GM21515 (cell line): ENCODE measurements around the gene PSMB1.
"Not testable (repeated sequence)": the region's sequence is repeated elsewhere in the genome, so short reads cannot be mapped to it uniquely, and the experiment has no call there.

Experiments used
- ATAC-seq: cut with Tn5 transposase; IDR thresholded peaks from one replicate; pipeline ENCODE4 v1.9.1; 2021; ENCODE audit not compliant: unreplicated experiment

PSMB1 gene

DNA sequence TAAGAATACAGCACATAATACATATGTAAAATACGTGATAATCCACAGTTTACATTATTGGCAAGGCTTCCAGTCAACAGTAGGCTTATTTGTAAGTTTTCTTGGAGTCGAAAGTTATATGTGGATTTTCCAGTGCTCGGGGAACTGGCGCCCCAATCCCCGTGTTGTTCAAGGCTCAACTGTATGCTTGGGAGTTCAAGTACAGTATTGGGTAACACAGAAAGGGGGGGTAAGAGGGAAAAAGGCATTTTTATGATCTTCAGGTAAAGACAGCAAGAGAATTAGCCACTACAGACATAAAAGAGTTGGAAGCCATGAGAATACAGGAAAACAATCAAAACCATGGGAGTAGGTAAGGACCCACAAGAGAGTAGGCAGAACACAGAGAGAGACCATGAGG lies 16.4 kb downstream of the PSMB1 start:
- ATAC-seq = no peak

DNA sequence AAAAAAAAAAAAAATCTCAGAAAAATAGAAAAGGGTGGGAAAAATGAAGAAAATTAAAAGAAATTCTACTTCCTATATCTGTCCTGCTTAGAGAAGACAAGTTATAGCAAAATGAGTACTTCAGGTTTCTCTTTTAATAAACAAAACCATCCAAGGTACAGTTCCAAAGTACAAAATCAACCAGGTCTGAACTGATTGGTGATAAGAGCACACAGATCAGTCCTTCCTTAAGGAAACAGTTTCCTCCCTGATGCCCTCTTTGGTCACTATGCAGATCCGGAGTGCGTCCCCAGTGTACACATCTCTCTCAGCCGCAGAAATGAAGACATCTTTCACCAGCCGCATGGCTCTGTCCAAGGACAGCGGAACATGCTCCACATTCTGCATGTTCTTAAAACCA lies 18.1 kb downstream of the PSMB1 start:
- ATAC-seq = no peak

DNA sequence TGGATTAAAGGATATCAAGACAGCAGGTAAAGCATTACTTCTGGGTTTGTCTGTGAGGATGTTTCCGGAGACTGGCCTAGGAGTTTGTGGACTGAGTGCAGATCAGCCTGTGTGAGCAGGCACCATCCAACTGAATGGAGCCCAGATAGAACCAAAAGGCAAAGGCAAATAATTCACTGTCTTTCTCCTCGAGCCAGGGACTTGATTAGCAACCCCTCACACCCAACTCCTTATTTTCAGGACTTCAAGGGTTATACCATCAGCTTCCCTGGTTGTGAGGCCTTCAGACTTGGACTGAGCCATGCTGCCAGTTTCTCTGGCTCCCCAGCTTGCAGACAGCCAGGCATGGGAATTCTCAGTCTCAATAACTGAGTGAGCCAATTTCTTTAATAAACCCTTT lies 19.3 kb downstream of the PSMB1 start:
- no peak for ATAC-seq

DNA sequence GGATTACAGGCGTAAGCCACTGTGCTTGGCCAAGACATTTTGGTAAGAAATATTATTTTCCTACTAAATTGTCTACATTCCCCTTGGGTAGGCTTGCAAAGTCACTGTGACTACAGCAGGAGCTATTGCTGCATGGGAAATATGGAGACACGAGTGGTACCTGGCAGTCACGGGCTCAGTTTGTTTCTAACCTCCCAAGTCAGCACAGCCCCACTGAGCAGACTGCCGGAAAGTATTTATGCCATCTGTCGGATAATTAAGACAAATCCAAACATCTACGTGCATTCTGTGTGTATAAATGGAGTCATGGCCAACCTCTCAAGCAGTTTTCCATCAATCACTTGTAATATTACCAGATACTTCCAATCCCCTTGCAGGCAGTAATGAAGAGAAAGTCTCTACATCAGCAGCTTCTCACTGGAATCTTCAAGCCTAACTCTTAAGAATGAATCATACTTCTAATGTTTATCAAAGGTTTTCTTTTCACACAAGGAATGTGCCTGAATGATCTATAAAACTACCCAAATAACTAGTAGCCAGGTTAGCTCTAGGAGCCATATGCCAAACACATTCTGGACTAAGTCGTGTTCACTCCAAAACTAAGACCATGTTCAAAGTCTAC lies 20.1 kb downstream of the PSMB1 start:
- ATAC-seq = no peak

DNA sequence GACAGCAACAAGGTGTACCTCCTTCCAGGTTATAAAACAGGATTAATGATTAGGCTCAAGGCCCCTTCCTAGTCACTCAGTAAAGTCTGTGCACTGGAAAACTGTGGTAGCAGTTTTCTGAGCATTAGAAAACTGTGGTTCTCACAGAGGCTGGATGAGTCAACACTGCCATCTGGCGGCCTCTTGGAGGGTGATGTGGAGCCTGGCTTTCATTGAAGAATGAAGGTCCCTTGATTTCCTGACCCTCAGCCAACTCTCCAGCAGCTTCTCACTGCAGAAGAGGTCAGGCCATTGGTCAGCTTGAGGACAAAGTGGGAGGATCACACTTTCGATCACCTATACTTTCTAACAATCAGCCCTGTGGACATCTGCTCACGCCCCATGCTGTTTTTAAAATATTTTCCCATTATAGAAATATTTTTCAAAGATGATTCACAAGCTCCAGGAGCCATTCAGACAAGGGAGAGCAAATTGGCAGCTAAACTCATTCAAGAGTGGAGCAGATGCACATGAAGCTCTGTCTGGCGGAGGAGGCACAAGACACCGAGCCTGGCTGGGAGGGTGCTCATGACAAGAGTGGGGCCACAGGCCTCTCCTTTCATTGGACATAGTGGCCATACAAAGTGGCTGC lies 23.2 kb downstream of the PSMB1 start:
- peak; percentile 69 for ATAC-seq

DNA sequence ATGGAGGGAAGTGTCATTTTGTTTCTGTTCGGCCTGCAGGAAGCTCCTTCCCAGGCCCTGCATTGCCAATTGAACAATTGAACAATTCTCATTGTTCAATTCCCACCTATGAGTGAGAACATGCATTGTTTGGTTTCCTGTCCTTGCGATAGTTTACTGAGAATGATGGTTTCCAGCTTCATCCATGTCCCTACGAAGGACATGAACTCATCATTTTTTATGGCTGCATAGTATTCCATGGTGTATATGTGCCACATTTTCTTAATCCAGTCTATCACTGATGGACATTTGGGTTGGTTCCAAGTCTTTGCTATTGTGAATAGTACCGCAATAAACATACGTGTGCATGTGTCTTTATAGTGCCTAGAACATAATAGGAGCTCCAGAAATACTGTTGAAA lies 25.1 kb downstream of the PSMB1 start:
- not testable (repeated sequence) for ATAC-seq

DNA sequence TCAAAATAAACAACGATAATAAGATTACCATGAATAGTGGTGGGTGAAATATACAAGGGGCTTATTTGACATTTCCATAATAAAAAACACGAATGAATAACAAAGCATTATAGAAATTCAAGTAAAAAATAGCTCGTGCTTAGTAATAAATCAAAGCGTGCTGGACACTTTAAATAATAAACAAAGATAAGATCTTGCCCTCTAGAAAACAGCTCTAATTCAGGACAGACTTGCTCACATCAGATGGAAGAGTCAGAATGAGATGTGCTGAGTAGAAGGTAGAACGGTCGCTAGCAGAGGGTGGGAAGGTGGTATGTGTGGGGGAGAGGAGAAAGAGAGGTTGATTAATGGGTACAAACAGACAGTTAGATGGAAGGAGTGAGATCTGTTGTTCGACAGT lies 27.3 kb downstream of the PSMB1 start:
- no peak for ATAC-seq

DNA sequence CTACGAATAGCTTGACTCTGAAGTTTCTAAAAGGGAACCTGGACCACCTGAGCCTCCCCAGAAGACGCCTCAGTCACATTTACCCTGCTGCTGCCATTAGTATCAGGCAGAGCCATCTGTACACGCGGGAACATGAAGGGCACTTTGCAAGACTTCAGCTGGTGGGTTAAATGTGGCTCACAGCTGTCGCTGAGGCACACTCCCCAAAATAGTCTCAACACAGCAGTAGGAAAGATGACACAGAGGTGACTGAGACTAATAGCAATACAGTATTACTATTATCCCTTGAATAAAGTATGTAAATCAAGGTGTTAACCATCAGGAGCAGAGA lies 29.0 kb downstream of the PSMB1 start:
- no peak for ATAC-seq

DNA sequence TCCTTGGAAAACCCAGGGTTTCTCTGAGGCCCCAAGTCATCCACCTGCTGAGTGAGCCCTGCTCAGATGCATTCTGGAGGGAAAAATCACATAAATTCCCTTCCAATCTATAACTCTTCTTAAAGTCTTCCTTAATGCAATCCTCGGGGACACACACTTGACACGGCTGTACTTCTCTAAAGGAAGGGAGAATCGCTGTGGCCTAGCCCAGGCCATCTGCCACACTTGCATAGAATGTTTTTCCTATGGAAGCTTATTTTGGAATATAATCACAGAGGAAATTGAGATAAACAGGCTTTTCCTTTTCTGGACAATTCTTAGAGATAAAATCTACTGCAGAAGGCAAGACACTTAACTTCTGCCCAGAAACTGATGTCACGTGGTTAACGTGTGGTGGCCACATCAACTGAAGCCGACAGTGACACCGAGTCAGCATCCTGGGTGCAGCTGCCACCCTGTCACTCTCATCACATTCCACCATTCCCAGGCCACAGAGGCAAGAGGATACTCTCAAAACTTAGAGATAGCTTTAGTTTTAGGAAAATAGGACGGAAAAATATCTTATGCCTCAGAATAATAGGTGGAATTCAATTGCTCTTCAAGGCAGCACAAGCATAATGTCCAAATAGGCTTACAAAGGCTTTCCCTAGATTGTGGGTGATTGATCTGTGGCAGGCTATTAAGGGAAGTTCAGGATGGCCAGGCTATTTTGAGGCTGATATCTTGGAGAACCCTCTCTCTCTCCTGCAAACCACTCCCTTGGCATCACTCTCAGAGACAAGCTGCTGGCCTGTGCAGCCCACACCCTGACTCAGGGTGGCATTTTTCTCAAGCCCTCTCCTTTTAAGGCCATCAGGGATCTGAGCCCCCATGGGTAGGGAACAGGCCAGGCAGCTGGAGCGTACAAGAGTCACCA lies 29.6 kb downstream of the PSMB1 start:
- no peak for ATAC-seq

DNA sequence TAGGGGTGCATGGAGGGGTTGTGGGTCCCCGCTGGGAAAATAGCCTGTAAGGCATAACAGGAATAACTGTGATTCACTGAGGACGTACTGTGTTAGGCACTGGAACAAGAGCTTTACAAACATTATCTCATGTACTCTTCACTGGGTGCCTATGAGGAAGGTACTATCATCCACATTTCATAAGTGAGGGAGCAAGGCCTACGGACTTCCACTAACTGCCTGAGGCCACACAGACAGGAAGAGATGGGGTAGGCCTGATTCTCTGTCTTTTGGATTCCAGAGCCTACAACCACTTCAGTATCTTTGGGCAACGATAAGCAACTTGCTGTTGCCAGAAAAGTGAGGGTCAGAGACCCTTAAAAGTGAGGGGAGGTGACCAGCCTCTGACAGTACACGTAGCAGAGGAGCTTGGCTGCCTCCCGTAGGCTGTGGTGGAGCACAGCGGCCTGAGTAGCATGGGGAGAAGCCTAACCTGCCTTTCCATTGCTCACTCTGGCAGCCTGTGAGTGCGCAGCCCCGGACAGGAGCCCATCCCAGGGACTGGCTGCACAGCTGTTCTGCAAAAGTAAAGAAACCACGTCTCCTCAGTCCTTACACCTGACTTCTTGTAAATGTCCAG lies 30.4 kb downstream of the PSMB1 start:
- no peak for ATAC-seq

DNA sequence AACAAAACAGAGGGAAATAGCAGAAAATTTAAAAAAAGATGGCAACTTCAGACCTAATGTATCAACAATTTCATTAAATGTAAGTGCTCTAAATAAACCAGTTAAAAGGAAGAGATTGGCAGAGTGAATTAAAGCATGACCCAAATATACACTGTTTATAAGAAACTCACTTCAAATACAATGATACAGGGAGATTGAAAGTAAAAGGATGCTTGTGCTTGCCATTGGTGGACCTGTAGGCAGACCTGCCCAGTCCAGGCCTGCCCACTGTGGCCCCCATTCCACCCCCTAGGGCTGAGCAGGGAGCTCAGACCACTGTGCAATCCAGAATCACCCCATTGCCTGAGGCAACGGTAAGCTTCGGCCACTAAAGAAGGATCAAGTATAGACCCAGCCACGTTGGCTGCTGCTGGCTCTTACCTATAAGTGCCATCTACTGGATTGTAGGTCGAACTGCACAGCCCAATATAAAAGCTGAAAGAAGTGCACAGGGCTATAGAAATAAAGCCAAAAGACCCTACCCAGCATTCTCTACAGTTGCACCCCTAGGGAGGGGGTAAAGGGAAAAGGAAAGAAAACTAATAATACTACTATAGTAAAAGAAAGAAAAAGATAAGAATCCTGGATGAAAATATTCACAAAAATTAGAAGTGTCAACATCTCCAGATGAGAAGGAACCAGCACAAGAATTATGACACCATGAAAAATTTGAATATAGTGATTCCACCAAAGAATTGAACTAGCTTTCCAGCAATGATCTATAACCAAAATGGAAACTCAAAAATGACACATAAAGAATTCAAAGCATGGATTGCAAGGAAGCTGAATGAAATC lies 36.1 kb downstream of the PSMB1 start:
- peak; percentile 94 for ATAC-seq

DNA sequence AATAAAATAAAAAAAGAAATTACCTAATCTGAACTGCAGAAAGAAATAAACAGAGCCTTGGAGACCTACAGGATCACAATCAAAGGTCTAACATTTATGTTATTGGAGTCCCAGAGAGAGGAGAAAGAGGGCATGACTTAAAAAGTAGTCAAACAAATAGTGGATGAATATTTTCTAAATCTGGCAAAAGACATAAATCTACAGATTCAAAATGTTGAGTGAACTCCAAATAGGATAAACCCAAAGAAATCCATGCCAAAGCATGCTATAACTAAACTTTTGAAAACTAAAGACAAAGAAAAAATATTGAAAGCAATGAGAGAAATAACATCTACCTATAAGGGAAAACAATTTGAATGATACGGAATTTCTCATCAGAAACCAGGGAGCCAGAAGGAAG lies 38.2 kb downstream of the PSMB1 start:
- no peak for ATAC-seq

DNA sequence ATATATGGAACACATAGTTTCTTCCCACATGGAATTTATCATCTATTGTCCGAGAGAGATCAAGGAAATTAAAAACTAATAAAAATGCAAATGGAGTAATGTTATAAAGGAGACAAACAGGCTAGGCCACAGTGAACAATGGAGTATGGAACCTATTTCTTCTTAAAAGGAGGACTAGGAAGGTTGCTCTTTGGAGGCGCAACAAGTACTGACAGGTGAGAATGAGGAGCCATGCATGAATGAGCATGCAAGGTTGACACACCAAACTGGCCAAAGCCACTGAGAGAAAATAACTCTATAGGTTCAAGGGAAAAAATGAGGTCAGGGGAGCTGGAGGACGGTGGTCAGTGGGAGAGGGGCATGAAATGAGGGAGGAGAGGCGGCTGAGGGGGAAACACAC lies 40.9 kb downstream of the PSMB1 start:
- ATAC-seq = no peak

DNA sequence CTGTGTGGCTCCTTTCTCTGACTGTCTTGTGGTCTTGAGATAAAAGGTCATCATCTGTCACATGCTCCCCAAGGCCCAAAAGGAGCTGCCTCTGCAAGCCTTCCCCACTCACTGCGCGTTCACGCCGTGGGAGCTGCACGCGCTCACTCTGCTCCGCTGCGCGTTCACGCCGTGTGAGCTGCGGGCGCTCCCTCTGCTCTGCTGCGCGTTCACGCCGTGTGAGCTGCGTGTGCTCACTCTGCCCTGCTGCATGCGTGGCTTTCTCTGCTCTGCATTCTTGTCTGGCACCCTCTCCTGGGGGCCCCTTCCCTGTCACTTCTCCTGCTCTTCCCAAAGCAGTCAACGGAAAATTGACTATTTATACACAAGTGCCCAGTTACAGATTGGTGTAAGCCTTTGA lies 42.5 kb downstream of the PSMB1 start:
- ATAC-seq = no peak

DNA sequence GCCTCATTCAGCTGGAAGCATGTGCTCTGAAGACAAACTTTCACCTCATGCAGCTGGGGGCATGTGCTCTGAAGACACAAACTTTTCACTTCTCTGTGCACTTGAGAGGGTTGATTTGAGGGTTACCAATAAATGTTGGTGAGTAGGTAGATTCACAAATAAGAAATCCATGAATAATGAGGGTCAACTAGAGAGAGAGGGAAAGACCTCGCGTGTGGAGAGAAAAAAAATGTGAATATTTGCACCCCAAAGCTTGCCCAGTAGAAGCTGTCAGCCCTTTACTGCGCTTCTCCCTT lies 43.4 kb downstream of the PSMB1 start:
- no peak for ATAC-seq

DNA sequence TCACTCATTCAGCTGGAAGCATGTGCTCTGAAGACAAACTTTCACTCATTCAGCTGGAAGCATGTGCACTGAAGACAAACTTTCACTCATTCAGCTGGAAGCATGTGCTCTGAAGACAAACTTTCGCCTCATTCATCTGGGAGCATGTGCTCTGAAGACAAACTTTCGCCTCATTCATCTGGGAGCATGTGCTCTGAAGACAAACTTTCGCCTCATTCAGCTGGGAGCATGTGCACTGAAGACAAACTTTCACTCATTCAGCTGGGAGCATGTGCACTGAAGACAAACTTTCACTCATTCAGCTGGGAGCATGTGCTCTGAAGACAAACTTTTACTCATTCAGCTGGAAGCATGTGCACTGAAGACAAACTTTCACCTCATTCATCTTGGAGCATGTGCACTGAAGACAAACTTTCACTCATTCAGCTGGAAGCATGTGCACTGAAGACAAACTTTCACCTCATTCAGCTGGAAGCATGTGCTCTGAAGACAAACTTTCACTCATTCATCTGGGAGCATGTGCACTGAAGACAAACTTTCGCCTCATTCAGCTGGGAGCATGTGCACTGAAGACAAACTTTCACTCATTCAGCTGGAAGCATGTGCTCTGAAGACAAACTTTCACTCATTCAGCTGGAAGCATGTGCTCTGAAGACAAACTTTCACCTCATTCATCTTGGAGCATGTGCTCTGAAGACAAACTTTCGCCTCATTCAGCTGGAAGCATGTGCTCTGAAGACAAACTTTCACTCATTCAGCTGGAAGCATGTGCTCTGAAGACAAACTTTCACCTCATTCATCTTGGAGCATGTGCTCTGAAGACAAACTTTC lies 44.0 kb downstream of the PSMB1 start:
- ATAC-seq = not testable (repeated sequence)

DNA sequence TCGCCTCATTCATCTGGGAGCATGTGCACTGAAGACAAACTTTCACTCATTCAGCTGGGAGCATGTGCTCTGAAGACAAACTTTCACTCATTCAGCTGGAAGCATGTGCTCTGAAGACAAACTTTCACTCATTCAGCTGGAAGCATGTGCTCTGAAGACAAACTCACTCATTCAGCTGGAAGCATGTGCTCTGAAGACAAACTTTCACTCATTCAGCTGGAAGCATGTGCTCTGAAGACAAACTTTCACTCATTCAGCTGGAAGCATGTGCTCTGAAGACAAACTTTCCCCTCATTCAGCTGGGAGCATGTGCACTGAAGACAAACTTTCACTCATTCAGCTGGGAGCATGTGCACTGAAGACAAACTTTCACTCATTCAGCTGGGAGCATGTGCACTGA lies 44.8 kb downstream of the PSMB1 start:
- not testable (repeated sequence) for ATAC-seq

DNA sequence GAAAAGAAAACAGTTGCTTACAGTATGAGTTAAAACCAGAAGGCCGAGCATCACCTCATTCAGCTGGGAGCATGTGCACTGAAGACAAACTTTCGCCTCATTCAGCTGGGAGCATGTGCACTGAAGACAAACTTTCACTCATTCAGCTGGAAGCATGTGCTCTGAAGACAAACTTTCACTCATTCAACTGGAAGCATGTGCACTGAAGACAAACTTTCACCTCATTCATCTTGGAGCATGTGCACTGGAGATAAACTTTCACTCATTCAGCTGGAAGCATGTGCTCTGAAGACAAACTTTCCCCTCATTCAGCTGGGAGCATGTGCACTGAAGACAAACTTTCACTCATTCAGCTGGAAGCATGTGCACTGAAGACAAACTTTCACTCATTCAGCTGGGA lies 45.4 kb downstream of the PSMB1 start:
- not testable (repeated sequence) for ATAC-seq

DNA sequence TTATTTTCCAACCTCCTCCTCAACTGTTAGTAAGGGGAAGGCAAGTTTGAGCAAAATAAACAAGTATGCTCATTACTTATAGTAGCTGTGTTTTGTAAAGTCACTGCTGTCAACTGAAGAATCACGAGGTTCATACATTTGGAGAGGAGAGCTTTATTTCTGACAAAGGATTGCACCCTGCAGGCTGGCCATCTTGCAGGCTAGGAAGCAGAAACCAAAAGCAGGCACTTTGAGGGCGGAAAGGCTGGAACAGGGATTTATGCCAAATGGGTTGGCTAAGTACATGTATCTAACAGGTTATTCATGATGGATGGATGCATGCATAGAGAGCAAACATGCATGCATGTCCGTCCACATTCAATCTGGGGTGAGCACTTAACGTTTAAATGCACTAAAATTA lies 46.7 kb downstream of the PSMB1 start:
- no peak for ATAC-seq

DNA sequence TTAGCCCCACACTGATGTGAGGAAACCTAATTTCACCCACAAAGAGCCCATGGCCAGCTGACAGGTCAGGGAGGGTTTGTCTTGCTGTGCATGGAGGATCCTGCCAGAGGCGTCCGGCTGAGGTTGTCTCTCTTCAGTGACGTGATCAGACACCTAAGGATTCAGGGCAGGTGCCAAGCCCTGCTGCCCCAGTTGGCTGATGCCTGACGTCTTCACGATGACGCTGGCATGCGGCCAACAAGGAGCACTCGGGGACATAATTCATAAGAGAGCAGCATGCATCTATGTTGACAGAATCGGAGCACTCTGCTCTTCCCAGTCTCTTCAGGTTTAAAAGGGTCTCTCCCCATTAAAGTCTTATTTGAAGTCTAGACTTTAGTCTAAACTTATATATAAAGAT lies 47.8 kb downstream of the PSMB1 start:
- no peak for ATAC-seq
